Ishikawa (cell line): ENCODE results near the gene SCAMP3.

Source experiments
- CEBPB ChIP-seq: IDR thresholded peaks from 2 replicates; pipeline ENCODE4 v1.6.1; 2012
- CREB1 ChIP-seq: IDR thresholded peaks from 2 replicates; pipeline ENCODE4 v1.6.1; 2012; ENCODE audit warnings: low read depth
- EGR1 ChIP-seq: IDR thresholded peaks from 2 replicates; pipeline ENCODE4 v1.6.1; 2012
- EP300 ChIP-seq: IDR thresholded peaks from 2 replicates; pipeline ENCODE4 v1.6.1; 2012; ENCODE audit warnings: borderline replicate concordance
- FOXM1 ChIP-seq: IDR thresholded peaks from 2 replicates; pipeline ENCODE4 v1.6.1; 2012; ENCODE audit warnings: low read depth, borderline replicate concordance
- NFIC ChIP-seq: IDR thresholded peaks from 2 replicates; pipeline ENCODE4 v1.6.1; 2012
- RAD21 ChIP-seq: IDR thresholded peaks from 2 replicates; pipeline ENCODE4 v1.6.1; 2012; ENCODE audit warnings: low read depth
- REST ChIP-seq: IDR thresholded peaks from 2 replicates; pipeline ENCODE4 v1.6.1; 2012; ENCODE audit warnings: low read depth, mild to moderate bottlenecking
- TAF1 ChIP-seq: IDR thresholded peaks from 2 replicates; pipeline ENCODE4 v1.6.1; 2012; ENCODE audit warnings: low read depth, mild to moderate bottlenecking
- TCF12 ChIP-seq: IDR thresholded peaks from 2 replicates; pipeline ENCODE4 v1.6.1; 2012; ENCODE audit warnings: low read depth
- TEAD4 ChIP-seq: IDR thresholded peaks from 2 replicates; pipeline ENCODE4 v1.6.1; 2012
- YY1 ChIP-seq: IDR thresholded peaks from 2 replicates; pipeline ENCODE4 v1.6.1; 2012; ENCODE audit warnings: low read depth
- ZBTB7A ChIP-seq: IDR thresholded peaks from 2 replicates; pipeline ENCODE4 v1.6.1; 2012; ENCODE audit warnings: low read depth
- TF ChIP-seq, protein P1 (sequence below): IDR thresholded peaks from 2 replicates; pipeline ENCODE4 v1.6.1; 2012
- TF ChIP-seq, protein P2 (sequence below): IDR thresholded peaks from 2 replicates; pipeline ENCODE4 v1.6.1; 2012

SCAMP3 gene

DNA sequence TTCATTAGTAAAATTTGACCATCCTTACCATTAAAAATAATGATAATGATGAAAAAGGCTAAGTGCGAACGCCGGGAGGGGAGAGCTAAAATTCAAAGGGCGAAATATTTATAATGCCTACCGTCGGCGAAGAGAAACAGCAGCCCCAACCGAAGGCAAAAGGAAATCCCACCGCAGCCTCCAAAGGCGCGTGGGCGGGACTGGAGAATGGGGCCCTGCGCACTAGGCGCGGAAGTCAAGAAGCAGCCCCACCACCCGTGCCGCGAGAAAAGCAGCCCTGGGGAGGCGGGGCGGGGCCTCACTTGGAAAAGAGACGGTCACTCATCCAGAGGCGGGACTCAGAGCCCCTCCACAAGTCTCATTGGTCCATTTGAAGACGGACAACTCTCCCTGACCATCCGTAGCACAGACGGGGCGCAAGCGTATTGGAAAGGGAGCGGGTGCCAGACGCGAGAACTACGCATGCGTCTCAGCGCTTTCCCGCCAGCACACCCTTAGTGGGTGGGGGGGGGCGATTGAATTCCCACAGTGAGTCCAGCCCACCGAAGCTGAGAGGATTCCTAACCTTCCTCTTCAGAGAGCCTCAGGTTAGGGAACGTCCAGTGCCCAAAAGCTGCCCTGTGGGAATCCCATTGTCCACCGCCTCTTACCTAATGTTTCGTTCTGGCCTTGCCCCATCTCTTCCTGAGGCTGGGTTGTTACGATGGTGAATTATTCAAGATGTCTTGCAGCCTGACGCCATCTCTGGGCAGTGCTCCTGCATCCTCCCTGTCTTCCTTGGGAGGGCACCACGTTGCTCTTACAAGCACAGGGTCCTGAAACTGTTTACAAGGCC is 34.7 kb downstream of the SCAMP3 start:
- TF ChIP-seq TCF12 (0 out of 2 replicates have a peak, but pooled peaks have one; percentile 22), YY1 (no peak), NFIC (no peak), TAF1 (peak; percentile 76), CREB1 (0 out of 2 replicates have a peak, but pooled peaks have one; percentile 24), ZBTB7A (0 out of 2 replicates have a peak, but pooled peaks have one; percentile 38), EP300 (no peak), EGR1 (peak; percentile 94), TEAD4 (0 out of 2 replicates have a peak, but pooled peaks have one; percentile 16), REST (no peak)
- TF ChIP-seq, protein P1, sequence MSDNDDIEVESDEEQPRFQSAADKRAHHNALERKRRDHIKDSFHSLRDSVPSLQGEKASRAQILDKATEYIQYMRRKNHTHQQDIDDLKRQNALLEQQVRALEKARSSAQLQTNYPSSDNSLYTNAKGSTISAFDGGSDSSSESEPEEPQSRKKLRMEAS, result peak; percentile 87; the same call in 1 of the 2 replicates

- TF ChIP-seq EP300 (no peak), FOXM1 (no peak), RAD21 (no peak), TCF12 (0 out of 2 replicates have a peak, but pooled peaks have one; percentile 20), NFIC (no peak), CREB1 (no peak), CEBPB (no peak), TAF1 (no peak), EGR1 (no peak), TEAD4 (no peak), YY1 (0 out of 2 replicates have a peak, but pooled peaks have one; percentile 15), REST (no peak), ZBTB7A (no peak)
- TF ChIP-seq, protein P2, sequence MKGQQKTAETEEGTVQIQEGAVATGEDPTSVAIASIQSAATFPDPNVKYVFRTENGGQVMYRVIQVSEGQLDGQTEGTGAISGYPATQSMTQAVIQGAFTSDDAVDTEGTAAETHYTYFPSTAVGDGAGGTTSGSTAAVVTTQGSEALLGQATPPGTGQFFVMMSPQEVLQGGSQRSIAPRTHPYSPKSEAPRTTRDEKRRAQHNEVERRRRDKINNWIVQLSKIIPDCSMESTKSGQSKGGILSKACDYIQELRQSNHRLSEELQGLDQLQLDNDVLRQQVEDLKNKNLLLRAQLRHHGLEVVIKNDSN, result peak; percentile 34
- TF ChIP-seq, protein P1, result peak; percentile 96
Measured at GRCh38 chr1:155226910-155227260, 35.3 kb downstream of the SCAMP3 start.

DNA sequence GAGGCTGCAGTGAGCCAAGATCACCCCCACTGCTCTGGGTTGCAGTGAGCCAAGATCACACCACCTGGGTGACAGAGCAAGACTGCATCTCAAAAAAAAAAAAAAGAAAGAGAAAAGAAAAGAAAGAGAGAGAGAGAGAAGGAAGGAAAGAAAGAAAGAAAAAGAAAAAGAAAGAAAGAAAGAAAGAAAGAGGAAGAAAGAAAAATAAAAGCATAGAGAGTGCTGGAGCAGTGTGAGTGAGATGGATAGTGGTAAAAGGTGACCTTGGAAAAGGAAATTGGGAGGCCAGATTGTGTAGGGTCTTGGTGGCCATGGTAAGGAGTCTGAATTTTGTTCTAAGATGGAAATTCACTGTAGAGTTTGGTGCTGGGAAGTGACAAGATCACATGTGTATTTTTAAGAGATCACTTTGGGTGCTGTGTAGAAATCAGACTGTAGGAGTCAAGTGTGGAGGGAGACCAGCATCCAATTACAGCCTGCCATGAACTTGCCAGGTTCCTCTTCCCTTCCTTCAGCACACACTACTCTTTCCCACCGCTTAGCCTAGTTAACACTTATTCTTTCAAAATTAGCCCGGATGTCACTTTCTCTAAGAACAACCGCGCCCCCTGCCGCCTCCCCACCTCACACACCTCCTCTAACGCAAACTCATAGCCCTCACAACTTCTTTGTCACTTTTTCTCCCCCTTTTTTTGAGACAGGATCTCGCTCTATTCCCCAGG is 35.8 kb downstream of the SCAMP3 start:
- no peak for TF ChIP-seq ZBTB7A
- TF ChIP-seq RAD21, result peak; percentile 39

GRCh38 chr1:155223047-155223446 is 39.1 kb downstream of the SCAMP3 start:
- TF ChIP-seq CEBPB (no peak), REST (no peak), TAF1 (no peak), YY1 (no peak), RAD21 (no peak), TEAD4 (no peak), EGR1 (no peak), EP300 (no peak), FOXM1 (no peak), TCF12 (no peak), CREB1 (no peak), NFIC (no peak), ZBTB7A (no peak)
- TF ChIP-seq, protein P1, result no peak
- TF ChIP-seq, protein P2, result no peak
